Measurements from ENCODE around the gene PCDHGB7.
A peak's percentile ranks its signal among the peaks of the same experiment; 100 is the strongest.

Gene PCDHGB7

GRCh38 chr5:141420855-141421488, 3.5 kb downstream of the PCDHGB7 start, which contains the start of gene PCDHGA11:
PCDHGA11 (plus strand) TSS chr5:141421051; CDS start chr5:141421228, 177 bp downstream.
- Histone ChIP-seq H3K36me3 (peaks cover 8% of the 10 kb centered on the region; the same call in 1 of the 2 replicates), H3K27me3 (no peaks in the 10 kb centered on the region), H3K4me3 (ENCODE audit: low read depth, low read length) (no peak within 1 kb of the TSS), H3K9me3 (no peaks in the 10 kb centered on the region; the same call in 1 of the 2 replicates), H3K4me1 (no peaks in the 10 kb centered on the region)
- peak; percentile 51 for DNase-seq
- TF ChIP-seq, protein P1, sequence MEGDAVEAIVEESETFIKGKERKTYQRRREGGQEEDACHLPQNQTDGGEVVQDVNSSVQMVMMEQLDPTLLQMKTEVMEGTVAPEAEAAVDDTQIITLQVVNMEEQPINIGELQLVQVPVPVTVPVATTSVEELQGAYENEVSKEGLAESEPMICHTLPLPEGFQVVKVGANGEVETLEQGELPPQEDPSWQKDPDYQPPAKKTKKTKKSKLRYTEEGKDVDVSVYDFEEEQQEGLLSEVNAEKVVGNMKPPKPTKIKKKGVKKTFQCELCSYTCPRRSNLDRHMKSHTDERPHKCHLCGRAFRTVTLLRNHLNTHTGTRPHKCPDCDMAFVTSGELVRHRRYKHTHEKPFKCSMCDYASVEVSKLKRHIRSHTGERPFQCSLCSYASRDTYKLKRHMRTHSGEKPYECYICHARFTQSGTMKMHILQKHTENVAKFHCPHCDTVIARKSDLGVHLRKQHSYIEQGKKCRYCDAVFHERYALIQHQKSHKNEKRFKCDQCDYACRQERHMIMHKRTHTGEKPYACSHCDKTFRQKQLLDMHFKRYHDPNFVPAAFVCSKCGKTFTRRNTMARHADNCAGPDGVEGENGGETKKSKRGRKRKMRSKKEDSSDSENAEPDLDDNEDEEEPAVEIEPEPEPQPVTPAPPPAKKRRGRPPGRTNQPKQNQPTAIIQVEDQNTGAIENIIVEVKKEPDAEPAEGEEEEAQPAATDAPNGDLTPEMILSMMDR (IDR thresholded peaks at IDR 0.05; ENCODE audit: low read depth, low read length), result peak; percentile 47

- Histone ChIP-seq H3K27me3 (no peaks in the 10 kb centered on the region), H3K9me3 (no peaks in the 10 kb centered on the region; the same call in 1 of the 2 replicates), H3K4me3 (ENCODE audit: low read depth, low read length) (no peak overlapping the region), H3K4me1 (no peaks in the 10 kb centered on the region), H3K36me3 (peaks cover 8% of the 10 kb centered on the region; the same call in 1 of the 2 replicates)
- TF ChIP-seq, protein P1 (IDR thresholded peaks at IDR 0.05; ENCODE audit: low read depth, low read length), result no peak
- no peak for DNase-seq
Observed at GRCh38 chr5:141421489-141421855, 4.0 kb downstream of the PCDHGB7 start.

DNA sequence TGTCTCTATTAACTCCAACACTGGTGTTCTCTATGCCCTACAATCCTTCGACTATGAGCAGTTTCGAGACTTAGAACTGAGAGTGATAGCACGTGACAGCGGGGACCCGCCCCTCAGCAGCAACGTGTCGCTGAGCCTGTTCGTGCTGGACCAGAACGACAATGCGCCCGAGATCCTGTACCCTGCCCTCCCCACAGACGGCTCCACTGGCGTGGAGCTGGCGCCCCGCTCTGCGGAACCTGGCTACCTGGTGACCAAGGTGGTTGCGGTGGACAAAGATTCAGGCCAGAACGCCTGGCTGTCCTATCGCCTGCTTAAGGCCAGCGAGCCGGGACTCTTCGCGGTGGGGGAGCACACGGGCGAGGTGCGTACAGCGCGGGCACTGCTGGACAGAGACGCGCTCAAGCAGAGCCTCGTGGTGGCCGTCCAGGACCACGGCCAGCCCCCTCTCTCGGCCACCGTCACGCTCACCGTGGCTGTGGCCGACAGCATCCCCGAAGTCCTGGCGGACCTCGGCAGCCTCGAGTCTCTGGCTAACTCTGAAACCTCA, 5.3 kb downstream of the PCDHGB7 start:
- H3K27me3 ChIP-seq, result no peaks in the 10 kb centered on the region
- H3K9me3 ChIP-seq, result peaks cover 5% of the 10 kb centered on the region; the same call in 1 of the 2 replicates
- peaks cover 13% of the 10 kb centered on the region; the same call in 1 of the 2 replicates for H3K36me3 ChIP-seq
- H3K4me1 ChIP-seq, result no peaks in the 10 kb centered on the region
- TF ChIP-seq, protein P1 (IDR thresholded peaks at IDR 0.05; ENCODE audit: low read depth, low read length), result no peak
- H3K4me3 ChIP-seq (ENCODE audit: low read depth, low read length), result no peak overlapping the region
- DNase-seq, result no peak

GRCh38 chr5:141427783-141428426, 10.4 kb downstream of the PCDHGB7 start:
- DNase-seq, result no peak
- Histone ChIP-seq H3K4me1 (no peaks in the 10 kb centered on the region), H3K27me3 (no peaks in the 10 kb centered on the region), H3K4me3 (ENCODE audit: low read depth, low read length) (no peak overlapping the region), H3K9me3 (peaks cover 9% of the 10 kb centered on the region; the same call in 1 of the 2 replicates), H3K36me3 (peaks cover 13% of the 10 kb centered on the region; the same call in 1 of the 2 replicates)
- TF ChIP-seq, protein P1 (IDR thresholded peaks at IDR 0.05; ENCODE audit: low read depth, low read length), result no peak

DNA sequence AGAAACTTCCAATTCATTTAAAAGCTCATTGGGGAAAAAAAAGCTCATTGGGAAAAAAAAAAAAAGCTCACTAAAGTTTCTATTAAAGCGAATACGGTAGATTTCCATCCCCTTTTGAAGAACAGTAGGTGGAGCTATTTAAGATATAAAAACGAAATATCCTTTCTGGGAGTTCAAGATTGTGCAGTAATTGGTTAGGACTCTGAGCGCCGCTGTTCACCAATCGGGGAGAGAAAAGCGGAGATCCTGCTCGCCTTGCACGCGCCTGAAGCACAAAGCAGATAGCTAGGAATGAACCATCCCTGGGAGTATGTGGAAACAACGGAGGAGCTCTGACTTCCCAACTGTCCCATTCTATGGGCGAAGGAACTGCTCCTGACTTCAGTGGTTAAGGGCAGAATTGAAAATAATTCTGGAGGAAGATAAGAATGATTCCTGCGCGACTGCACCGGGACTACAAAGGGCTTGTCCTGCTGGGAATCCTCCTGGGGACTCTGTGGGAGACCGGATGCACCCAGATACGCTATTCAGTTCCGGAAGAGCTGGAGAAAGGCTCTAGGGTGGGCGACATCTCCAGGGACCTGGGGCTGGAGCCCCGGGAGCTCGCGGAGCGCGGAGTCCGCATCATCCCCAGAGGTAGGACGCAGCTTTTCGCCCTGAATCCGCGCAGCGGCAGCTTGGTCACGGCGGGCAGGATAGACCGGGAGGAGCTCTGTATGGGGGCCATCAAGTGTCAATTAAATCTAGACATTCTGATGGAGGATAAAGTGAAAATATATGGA, 13.0 kb downstream of the PCDHGB7 start, which contains the start of gene PCDHGA12:
TSS of gene PCDHGA12 (plus strand) at position 176 of the 782 bp plus-strand sequence. CDS start at position 429, 253 bp downstream.
- H3K9me3 ChIP-seq, result peaks cover 9% of the 10 kb centered on the region; the same call in 1 of the 2 replicates

More for the DNA sequence above, 13.0 kb downstream of the PCDHGB7 start, which contains the start of gene PCDHGA12:
- TF ChIP-seq, protein P1 (IDR thresholded peaks at IDR 0.05; ENCODE audit: low read depth, low read length), result peak; percentile 14
- Histone ChIP-seq H3K36me3 (peaks cover 13% of the 10 kb centered on the region; the same call in 1 of the 2 replicates), H3K27me3 (no peaks in the 10 kb centered on the region), H3K4me1 (no peaks in the 10 kb centered on the region), H3K4me3 (ENCODE audit: low read depth, low read length) (no peak within 1 kb of the TSS)
- no peak for DNase-seq
